Activated T-cell treated with anti-CD3 and anti-CD28 coated beads, Interleukin-2, amount 50 U/mL, for 1 hour (primary cell): ENCODE results near the gene PHLDB2.

Source experiments
- DNase-seq: peaks from one replicate; pipeline ENCODE4 v3.0.0-alpha.2; 2020

Gene PHLDB2

DNA sequence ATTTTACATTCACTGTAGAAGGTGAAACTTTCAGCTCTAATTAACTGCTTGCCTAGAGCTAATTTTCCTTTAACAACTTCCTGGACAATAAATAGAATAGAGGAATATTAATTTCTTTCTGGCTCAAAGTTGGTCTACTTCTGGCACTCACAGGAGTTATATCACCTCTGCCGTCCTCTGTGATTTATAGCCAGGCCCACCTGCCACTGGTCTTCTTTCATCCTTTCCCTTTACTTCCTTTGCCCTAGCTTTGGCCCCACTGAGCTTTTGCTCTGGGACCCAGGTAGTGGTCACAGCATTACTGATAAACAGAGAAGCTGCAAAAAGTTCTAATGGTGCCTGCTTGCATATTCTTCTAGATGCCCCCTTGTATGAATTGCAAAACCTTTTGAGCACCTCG lies 70.4 kb downstream of the PHLDB2 start:
- DNase-seq: no peak

DNA sequence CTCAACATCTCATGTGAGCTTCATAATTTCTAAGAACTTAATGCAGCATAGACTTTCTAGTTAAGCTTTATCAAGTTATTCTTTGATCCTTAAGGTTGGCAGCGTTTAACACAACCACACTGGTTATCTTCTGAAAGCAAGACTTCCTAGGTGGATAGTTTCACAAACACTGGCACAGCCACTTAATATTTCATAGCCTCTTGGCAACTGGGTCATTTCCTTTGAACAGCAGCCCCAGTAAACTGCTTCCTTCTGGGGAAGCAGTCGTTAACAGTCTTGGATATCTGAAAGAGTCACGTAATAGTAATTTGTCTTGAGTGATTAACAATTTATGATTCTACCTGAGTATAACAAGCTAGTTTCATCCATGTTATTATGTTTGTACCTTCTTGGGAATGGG lies 73.9 kb downstream of the PHLDB2 start:
- no peak for DNase-seq

DNA sequence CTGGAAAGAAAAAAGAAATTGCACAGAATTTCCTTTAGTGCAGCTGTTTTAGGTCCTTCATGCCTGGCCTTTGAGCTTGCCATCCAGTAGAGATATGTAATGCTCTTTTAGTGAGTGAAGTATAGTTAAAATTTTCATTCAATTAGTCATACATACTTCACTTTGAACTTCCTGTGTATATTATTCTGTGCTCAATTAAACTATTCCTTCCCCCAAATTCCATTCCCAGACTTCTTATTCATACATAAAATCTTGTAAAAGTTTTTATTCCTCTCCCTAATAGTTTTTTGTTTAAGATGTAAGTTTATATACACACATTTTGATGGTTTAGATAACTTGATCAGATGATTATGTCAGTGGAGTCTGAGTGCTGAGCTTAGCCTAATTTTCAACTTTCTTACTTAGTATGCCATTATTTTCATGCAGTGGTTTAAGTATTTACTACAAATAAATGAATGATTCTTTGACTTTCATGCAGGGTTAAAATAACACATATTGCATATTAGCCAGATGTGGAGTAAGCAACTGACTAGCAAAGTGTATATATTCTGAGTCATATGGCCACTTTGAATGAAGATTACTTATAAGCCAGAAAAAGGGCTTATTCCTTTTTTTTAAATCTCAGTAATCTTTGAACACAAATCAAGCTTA lies 77.3 kb downstream of the PHLDB2 start:
- DNase-seq: no peak

DNA sequence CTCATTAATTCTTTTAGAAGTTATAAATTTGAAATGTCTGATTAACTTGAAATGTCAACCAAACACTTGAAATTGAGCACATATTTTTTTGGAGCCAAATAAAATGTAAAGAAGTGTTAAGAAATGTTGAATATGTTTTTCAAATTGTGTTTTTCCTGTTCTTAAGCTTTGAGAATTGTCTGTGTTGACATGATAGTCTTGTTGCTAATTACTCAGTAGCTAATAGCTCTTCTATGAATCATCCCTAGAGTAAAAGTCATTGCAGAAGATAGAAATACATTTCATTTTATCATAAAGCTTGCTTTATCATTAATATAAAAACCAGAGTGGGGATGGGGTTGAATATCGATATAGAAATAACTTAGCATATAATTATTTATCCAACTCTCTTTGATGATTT lies 77.9 kb downstream of the PHLDB2 start:
- no peak for DNase-seq

DNA sequence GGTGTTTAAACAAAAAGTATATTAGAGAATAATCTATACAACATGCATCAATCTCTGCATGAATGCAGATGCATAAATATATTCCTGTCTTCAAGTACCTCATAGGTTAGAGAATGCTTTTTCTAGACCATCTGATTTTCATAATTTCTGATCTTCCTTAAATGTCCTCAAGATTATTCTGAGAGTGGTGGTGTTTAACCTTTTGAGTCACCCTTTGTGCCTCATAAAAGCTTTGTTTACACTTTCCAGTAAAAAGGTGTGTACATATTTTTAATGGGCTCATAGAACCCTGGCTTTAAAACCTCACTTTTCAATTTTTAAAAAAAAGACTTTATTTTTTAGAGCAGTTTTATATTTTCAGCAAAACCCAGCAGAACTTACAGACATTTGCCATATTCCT lies 78.8 kb downstream of the PHLDB2 start:
- DNase-seq: no peak

DNA sequence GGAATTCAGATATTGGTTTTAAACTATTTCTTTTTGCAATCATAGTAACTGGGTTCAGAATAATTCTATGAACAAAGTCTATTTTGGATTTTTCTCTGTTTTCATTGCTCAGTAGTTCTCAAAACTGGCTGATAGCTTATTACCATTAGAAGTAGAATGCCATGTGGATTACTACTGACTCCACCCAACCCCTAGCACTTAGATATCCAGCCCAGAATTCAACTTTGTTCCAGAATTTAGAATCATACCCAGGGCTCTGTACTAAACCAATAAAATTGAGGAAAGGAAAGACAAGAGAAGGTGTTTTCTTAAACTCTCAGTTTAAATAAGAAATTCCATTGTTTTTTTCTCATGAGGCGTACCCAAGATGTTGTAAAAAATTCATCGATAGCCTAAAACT lies 80.8 kb downstream of the PHLDB2 start:
- no peak for DNase-seq

DNA sequence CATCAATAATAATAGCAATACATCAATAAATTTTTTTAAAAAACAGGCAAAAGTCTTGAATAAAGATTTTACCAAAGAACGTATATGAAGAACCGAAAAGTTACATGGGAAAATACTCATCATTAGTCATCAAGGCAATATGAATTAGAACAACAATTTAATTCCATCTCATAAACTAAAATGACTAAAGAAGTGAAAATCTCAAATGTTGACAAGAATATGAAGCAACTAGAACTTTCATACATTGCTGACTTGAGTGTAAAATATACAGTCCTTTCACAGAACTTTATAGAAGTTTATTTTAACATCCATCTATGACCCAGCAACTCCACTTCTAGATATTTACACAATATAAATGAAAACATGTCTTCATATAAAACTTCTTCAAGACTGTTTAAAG lies 84.5 kb downstream of the PHLDB2 start:
- no peak for DNase-seq

DNA sequence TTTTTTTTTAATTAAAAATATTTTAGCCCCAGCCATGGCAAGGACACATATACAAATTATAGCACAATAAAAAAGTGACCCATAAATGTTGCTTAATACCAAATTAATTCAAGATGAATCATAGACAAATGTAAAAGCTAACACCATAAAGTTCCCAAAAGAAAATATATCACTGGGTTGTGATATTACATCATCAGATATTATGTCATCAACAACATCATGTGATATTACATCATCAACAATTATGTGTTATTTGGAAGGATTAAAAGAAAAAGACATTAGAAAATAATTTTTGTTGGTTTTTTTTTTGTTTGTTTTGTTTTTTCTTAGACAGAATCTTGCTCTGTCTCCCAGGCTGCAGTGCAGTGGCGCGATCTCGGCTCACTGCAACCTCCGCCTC lies 85.3 kb downstream of the PHLDB2 start:
- no peak for DNase-seq

DNA sequence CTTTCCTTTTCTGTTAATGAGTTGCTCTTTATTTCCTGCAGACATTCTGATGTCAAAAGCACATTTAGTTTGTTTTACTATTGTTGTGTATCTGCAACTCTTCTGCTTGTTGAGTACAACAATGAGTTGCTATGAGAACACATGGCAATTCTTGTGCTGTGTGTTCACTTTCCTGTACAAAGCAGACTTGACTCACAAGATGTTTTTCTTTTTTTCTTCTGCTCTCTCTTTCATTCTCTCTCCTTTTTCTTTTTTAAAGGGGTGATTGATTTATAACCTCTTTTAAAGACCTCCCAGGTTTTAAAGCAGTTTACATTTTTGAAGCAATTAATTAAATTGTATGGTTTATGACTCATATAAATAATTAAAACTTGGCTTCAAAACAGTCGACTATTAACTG lies 88.2 kb downstream of the PHLDB2 start:
- DNase-seq: no peak

DNA sequence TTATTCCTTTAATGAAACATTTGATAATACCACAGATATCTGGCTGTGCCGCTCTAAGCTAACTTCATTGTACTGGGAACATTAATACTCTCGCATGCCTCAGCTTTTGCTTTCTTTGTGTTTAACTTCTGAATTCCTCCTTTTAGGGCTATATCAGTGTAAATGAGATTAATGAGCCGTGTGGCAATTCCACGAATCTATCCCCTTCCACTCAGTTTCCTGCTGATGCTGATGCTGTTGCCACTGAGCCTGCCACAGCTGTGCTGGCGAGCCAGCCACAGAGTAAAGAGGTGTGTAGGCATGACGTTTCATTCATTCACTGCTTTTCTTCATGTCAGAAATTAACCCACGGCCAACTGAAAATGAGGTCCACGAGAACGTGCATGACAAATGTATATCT lies 89.7 kb downstream of the PHLDB2 start:
- DNase-seq: no peak

DNA sequence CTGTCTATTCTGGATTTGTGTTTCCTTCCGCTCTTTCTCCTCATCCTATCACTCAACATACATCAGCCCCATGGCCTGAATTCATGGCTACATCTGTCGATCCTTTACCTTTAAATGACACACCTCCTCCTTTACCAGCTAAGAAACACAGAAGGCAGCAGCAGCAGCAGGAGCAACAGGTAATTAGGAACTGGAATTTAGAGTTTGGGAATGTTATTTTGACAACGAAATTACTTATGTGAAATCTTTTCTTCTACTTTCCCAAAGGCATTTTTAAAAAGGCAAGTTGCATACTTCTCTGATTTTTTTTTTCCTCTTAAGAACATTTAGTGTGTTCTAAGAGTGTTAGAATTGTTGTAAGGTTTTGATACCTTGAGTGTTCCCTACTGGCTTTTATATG lies 90.6 kb downstream of the PHLDB2 start:
- DNase-seq: no peak

DNA sequence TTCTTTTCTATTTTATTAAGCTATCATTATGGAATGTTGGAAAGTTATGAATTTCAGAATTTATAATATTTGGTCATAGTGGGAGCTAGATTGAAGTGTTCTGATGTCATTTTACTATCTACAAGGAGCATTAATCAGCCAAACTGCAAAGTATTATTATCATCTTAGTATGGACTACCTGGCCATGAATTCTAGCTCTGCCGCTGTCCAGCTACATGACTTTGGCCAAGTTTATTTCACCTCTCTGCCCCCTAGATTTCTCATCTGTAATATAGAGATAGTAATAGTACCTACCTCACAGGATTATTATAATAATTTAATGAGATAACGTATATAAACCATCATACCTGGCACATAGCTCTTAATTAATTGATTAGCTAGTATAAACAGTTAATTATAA lies 92.0 kb downstream of the PHLDB2 start:
- no peak for DNase-seq

DNA sequence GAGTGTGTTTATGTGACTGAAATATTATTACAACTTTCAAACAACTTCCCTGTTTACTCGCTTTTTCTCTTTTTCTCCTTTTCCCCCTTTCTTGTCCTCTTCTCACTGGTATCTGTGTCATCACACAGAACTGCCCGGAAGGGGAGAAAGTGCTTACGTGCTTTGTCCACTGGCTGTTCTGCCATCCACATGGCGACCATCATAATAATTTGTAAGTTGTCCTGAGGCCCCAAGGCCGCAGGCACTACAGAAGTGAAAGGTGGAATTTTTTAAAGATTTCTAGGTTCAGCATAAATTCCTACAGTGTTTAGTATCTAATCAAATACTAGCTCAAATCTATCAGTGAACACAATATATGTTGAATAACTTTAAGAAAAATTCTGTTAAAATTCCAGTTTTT lies 93.0 kb downstream of the PHLDB2 start:
- DNase-seq: no peak

DNA sequence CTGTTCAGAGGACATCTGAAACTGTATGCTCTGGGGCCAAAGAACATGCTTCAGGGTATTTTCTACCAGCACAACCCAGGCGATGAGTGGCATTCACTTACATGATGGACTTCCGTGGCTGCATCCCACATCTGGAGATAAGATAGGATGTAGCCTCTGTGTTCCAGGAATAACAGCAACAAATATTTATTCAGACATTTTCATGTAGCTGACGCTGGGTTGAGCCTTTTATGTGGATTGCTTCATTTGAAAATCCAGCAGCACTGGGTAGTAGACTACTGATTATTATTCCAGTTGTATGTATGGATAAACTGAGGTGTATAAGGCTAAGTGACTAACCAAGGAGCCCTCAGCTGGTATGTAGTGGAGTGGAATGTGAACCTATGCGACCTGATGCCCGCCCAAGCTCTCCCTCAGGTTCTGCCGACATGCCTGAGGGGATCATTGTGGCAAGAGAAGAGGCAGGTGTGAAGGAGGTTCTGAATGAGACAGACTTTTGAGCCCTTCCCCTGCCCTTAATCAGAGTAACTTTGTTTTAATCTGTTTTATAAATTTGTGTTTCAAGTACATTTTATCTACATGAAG lies 93.9 kb downstream of the PHLDB2 start:
- DNase-seq: no peak

DNA sequence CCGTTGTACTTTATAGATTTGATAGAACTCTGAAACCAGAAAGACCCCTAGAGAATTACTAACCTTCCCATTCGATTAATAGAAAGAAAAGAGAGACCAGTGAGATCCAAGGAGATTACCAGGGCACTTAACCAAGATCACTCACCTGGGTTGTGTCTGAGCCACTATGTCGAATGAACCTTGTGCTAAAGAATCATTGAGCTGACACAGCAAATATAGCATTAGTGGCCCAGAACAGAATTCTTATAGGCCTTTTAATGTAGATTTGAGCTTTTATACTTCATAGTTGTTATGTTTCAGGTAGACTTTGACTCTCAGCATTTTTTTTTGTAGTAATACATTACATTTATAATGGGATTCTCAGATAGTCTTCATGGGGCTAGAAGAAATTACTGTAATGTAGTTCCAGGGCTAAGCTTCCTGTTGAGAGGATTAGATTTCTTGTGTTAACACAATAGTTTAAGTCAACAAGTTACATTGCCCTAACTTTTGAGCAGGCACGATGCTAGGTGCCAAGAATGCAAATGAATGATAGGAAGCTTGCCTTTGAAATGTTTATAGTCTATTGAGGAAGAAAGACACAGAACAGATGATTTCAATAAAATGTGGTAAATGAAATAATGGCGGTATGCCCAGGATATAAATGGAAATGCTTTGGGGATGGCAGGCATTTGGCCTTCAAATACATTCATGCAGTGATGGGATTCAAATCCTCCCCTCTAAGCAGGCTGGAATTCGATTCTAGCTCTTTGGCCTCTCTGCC lies 95.3 kb downstream of the PHLDB2 start:
- DNase-seq: no peak

DNA sequence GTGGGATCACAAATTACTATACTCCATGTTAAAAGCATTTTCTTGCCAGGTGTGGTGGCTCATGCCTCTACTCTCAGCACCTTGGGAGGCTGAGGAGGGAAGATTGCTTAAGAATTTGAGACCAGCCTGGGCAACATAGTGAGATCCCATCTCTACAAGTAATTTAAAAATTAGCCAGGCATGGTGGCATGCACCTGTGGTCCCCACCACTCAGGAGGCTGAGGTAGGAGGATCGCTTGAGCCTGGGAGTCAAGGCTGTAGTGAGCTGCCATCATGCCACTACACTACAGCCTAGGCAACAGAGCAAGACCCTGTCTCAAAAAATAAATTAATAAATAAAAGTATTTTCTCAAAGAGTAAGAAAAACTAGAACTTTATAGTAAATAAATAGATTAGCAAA lies 96.8 kb downstream of the PHLDB2 start:
- no peak for DNase-seq

DNA sequence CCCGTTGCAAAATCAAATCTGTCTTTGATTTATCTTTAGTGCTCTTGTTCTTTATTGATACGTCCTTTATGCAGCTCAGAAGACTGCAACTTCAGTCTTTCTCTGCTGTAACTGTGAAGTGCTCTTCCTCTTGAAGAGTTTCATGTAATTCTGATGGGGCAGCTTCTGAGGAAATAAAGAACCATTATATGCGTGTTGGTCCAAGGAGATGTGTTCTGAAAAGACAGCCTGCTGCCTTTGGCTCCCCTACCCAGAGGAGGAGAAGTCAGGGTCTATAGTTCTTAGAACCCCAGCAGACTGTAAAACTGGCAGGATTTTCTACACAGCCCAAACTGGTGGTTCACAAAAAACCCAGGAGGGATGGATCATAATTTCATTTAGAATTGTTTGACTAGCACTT lies 97.4 kb downstream of the PHLDB2 start:
- no peak for DNase-seq

DNA sequence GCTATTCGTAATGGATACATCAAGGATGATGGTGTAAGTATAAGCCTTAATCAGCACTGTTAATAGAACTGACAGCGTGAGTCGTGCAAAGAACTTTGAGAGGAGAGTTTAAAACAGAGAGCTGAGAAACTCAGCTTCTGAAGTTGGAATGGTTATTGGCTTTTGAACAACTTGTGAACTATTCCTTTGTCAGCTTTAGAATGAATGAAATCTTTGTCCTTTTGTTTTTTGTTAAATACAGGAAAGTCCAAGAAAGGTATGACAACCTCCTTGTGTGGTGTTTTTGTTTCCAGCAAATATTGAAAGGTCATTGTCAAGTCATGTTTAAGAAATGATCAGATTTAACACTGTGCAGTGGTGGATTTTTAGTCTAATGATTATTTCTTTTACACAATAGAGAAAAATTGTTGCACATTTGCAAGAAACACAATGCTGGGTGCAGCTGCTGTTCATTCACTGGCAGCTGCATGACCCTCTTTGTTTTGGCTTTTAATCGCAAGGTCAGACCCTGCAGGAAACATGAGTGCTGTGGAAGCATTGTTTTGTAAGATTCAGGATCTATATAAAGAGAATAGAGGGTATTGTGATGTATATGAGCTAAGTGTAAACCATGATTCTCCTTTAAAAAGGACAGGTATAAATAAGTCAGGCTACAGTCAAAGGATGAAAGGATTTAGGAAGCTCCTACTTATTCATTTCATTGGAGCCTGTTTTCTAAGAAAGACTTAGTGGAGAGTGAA lies 98.1 kb downstream of the PHLDB2 start:
- no peak for DNase-seq

DNA sequence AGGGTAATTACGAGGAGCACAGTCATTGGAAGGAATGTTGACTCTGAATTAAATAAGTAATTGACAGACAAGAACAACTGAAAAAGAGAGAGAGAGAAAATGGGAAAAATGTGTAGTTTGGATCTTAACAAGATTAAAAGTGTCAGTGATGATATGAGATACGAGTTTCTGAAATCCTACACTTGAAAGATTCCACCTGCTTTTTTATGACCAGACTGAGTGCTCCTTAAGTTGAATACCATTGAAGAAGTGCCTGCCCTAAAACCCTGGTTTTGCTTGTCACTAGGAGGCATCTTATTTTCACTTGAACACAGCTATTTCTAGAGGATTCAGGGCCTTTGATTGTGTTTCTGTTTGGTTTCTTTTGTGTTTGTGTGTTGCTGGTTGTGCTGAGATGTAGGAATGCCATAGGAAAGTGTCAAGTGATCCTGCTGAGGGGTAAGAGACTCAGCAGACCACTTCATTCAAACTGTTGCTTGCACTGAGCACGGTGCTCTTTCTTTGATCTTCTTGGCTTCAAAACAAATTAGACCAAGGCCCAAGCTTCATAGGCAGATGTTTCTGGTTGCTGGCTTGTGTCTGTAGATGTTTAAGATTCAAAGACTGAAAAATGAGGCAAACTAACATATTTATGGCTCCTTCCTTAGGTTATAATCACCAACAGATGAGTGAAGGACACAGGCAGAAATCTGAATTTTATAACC lies 102.5 kb downstream of the PHLDB2 start:
- DNase-seq: no peak

DNA sequence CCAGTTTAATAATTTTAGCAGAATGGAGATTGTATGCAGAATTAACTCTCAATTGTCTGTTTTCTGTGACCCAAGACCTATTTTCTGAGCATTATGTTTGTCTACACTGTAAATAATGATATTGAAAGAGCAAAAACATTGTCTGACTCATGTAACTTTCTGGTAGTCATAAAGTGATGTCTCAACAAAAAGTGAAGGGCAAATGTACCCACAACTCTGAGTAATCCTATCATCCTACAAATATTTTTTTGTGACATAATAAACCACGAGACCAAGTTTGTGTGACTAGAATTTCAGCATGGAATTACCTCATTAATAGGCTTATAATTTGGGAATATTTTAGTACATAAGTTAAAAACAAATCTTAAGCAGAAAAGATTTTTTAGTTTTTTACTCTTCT lies 104.4 kb downstream of the PHLDB2 start:
- DNase-seq: no peak

DNA sequence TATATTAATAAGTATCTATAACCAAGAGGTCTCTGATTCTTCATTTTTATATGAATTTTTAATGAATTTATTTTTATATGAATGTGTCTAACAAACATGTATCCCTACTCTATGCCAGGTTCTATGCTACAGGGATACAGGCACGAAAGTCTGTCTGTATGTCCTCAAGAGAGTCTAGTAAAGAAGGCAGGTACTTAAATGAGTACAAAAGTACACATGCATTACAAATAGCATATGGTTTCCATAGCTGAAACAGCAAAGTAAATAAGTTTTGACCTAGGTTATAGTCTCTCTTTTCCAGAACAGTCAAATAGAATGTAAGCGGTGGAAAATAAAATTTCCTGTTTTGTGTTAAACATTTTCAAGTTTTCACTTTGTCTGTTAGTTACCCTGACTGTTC lies 106.4 kb downstream of the PHLDB2 start:
- DNase-seq: no peak

DNA sequence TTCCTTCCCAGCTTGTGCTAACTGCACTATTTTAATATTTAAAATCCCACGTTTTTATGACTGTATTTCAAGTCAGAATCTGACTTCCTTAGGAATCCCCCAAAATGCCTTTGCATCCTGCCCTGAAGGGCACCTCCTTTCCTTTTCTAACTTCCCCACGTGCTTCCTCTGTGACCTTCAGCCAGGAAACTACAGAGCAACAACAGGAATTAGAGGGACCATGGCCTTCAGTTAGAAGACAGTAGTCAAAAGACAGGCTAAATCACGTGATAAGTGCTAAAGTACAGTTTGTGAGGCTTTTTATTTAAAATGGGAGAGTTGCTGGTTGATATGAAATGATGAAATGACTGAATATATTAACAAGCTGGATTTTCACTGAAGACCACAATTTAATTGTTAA lies 108.0 kb downstream of the PHLDB2 start:
- DNase-seq: no peak

DNA sequence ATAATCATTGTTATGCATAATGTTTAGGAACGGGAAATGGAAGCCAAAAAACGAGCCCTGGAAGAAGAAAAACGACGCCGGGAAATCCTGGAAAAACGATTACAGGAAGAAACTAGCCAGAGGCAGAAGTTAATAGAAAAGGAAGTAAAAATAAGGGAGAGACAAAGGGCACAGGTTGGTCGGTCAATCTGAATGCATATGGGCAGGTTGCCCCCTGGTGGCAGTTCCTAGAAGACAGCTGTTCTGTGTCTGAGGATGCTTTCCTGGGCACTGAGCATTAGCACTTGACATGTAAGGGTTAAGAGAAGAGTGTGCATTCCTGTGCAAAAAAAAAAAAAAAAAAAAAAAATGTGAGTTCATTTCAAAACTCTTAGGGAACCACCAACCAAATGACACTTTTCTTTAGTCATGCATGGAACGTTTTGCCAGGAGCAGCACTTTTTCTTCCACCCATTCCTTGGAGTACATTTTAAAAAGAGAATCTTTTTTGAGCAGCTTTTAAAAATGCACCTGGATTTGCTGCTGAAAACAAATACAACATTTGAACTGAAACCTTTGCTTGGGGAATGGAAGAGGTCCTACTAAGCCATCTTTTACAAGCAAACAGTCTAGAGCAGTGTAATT lies 108.7 kb downstream of the PHLDB2 start:
- peak; percentile 73 for DNase-seq
